ENCODE measurements around the gene SCD5.

Gene SCD5

GRCh38 chr4:82797405-82798111 lies 1.0 kb downstream of the SCD5 start:
- no peak for DNase-seq (ENCODE audit: low read depth in 2 of 3, low spot score in 2 of 3)

- no peak for DNase-seq (ENCODE audit: low read depth in 2 of 3, low spot score in 2 of 3)
These were observed 1.6 kb downstream of the SCD5 start for GRCh38 chr4:82797040-82797404.

DNA sequence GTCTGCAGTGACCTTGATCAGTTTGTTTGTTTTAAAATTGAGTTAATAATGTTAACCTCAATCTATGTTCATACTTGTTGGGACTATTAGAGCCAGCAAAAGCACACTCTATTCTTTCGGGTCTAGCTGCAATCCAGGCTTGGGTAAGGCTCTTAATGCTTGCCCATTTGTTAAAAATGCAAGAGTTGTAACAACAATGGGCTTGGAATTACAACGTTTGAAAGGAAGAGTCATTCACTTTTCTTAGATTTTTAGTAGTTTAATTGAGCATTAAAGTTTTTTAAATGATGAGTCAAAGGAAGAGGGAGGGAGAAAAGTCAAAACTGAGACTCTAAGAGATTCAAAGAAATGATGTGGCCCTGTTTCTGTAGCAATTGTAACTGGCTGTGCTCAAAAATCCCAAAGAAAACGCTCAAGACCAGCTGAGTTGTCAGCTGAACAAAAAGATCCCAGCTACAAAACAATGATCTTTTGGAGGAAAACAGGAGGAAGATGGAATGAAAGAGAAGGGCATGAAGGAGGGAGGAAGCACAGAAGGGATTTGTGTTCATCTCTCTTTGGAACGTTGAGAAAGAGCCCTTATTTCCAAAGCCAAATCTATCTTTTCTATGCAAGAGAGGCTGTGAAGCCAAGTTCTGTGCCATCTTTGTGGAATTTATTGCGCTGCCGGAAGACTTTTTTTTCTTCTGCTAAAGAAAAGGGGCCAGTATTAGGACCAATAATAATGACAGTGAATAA lies 5.5 kb downstream of the SCD5 start:
- no peak for DNase-seq (ENCODE audit: low read depth in 2 of 3, low spot score in 2 of 3)

DNA sequence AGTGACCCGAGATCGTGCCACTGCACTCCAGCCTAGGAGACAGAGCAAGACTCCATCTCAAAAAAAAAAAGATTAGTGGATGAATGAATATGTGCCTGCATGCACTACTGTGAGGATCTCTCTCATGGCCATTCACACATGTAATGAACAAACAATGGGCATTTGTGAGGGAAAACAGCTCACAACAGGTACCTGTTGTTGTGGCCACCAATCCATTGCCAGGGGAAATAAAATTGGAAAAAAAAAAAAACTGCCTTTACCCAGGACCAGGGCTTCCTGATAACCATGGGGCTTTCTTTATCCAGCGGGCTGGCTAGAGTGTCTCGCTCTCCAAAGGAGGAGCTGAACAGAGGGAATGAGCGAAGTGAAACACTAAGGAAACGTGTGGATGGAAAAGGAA lies 7.4 kb downstream of the SCD5 start:
- no peak for DNase-seq (ENCODE audit: low read depth in 2 of 3, low spot score in 2 of 3)

DNA sequence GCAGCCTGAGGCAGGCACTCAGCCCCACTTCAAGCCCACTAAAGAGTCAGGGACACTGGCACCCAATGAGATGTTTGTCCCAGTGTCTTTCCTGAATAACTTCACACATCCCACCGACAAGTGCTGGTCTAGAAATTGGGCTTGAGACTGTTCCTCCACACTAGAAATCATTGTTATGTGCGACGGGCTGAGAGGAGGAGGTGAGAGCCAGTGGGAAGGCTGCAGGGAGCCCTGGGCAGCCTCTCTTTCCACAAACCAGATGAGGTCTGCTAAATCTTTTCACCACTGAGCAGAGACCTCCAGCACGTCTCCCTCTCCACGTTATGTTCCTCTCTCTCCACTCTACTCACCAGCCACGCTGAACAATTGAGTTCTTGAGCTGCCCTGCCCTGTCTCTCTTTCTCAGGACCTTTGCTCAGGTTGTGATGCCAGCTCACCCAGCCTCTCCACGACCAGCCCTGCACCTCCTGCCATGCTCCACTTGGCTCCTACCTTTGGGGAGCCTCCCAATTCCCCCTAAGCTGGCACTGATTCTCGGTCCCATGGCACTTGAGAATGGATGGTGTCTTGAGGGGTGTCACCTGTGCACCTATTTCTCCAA lies 8.4 kb downstream of the SCD5 start:
- no peak for DNase-seq (ENCODE audit: low read depth in 2 of 3, low spot score in 2 of 3)

GRCh38 chr4:82789025-82789776 lies 9.4 kb downstream of the SCD5 start:
- no peak for DNase-seq (ENCODE audit: low read depth in 2 of 3, low spot score in 2 of 3)

GRCh38 chr4:82787342-82787741 lies 11.3 kb downstream of the SCD5 start:
- no peak for DNase-seq (ENCODE audit: low read depth in 2 of 3, low spot score in 2 of 3)

- no peak for DNase-seq (ENCODE audit: low read depth in 2 of 3, low spot score in 2 of 3)
These were observed 11.8 kb downstream of the SCD5 start for GRCh38 chr4:82786828-82787227.

DNA sequence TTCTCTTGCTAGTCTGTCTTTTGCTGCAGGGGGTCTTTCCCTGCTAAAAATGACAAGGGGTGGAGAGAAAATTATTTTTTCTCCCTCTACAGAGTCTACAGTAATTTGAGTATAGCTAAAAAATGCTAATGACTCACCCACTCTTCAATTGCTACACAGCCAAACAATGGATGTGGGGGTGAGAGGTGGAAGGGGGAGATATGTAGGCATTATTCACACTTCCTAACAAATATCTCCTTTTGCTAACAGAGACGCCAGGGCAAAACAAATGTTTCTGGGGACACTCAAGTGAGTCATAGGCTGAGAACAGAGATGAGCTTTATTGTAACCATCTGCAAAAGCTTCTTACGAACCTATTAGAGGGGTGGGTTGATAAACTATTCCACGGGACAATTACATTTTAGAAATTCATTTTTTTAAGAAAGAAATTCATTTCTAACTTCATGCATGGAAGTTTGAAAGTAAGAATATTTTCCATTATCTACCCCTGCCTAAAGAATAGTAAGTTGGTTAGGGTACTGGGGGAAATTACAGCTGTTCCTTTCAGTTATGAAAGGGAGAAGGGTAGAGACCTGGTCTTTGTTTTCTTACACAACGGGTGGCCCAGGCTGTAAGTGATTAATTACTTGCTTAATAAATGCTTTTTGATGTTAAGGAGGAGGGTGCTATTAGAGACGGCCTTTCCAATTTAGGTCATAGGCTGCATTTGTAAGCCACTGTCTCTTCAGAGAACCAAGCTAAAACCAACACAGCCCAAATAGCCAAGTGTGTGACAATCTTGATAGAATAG lies 12.8 kb downstream of the SCD5 start:
- DNase-seq (ENCODE audit: low read depth in 2 of 3, low spot score in 2 of 3): no peak

DNA sequence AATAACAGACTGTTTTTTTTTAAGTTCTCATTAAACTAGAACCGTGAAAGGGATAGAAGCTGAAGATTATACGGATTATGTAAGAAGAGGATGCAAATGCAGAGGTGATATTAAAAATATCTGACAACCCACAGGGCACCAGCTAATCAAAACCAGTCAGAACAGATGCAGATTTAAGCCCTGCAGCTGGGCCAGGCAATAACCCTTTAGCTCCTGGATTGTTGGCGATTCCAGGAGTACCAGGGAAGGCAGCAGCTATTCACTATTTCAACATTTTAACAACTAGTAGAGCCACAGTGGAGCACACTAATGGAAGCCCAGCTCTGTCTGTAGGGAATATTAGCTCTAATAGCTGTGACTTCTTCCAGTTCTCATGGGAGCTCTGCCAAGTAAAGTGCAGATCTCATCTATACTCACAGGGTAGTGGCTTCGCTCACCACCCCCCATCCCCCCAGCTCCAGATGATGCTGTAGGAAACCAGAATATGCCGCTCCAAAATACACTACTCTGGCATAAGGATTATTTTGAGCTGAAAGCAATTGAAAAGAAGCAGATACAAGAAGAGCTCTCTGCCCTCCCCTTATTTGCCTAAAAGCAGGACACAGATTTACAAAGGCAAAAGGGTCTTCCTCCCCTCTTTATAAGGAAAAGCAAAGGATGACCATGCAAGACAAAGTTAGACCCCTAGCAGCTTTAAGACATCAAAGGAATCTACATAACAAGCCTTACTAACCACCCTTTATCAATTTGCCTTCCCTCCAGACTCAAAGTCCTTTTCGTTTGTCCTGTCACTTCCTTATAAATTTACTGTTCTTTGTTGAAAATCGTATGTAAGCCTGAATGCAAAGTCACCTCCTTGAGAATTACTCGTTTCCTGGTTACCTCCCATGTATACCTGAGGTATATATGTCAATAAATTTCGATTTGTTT lies 13.7 kb downstream of the SCD5 start:
- DNase-seq (ENCODE audit: low read depth in 2 of 3, low spot score in 2 of 3): no peak

GRCh38 chr4:82782626-82783345 lies 15.8 kb downstream of the SCD5 start:
- DNase-seq (ENCODE audit: low read depth in 2 of 3, low spot score in 2 of 3): no peak

- no peak for DNase-seq (ENCODE audit: low read depth in 2 of 3, low spot score in 2 of 3)
These were observed 17.8 kb downstream of the SCD5 start for GRCh38 chr4:82780752-82781231.

DNA sequence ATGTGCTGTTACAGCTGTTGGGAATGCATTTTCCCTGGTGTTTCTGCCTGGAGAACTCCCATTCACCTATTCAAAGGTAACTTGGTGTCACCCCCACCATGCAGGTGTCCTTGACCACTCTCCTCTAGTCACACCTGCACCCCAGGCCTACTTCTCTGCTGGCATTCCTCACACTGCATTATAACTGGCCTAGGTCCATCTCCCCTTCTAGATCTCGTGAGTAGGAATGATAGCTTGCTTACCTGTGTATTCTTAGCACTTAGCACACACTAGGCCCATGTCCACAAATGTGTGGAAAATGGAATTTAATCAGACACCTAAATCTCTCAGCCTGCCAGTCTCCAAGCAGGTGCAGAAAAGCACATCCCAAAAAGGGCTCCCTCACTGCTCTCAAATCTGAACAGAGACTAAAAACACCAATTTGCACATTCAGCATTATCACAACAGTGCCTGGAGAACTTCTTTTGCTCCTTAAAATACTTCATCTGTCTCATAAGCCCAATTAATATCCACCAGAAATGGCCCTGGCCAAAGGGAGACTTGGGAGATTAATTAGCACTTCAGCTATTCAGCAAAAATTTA lies 18.3 kb downstream of the SCD5 start:
- no peak for DNase-seq (ENCODE audit: low read depth in 2 of 3, low spot score in 2 of 3)

- no peak for DNase-seq (ENCODE audit: low read depth in 2 of 3, low spot score in 2 of 3)
These were observed 19.6 kb downstream of the SCD5 start for GRCh38 chr4:82779032-82779431.

- DNase-seq (ENCODE audit: low read depth in 2 of 3, low spot score in 2 of 3): no peak
These were observed 20.6 kb downstream of the SCD5 start for GRCh38 chr4:82777857-82778525.

- no peak for DNase-seq (ENCODE audit: low read depth in 2 of 3, low spot score in 2 of 3)
These were observed 21.6 kb downstream of the SCD5 start for GRCh38 chr4:82776925-82777542.

- DNase-seq (ENCODE audit: low read depth in 2 of 3, low spot score in 2 of 3): no peak
These were observed 23.4 kb downstream of the SCD5 start for GRCh38 chr4:82775243-82775642.

- no peak for DNase-seq (ENCODE audit: low read depth in 2 of 3, low spot score in 2 of 3)
These were observed 23.9 kb downstream of the SCD5 start for GRCh38 chr4:82774711-82775171.

Data from activated CD8-positive, alpha-beta memory T cell treated with anti-CD3 and anti-CD28 coated beads for 48 hours (primary cell).